ENCODE results near the gene DDA1.
"Not testable (repeated sequence)": the region's sequence is repeated elsewhere in the genome, so short reads cannot be mapped to it uniquely, and the experiment has no call there.

DDA1 gene

DNA sequence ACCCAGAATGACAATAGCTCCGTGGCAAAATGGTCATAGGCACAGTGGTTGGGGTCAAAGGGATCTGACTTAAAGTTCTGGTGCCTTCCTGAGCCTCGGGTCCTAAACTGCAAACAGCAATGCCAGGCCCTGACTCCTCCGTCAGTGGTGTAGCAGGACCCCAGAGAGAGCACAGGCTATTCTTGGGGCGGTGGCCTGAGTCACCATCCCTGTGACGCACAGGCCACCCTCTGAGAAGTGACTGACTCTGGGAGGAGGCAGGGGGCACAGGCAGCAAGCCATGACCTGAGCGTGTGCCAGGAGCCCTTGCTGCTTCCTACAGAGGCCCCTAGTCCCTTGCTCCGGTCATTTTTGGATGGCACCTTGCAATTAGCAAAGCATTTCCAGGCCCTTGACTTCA is 49.0 kb downstream of the DDA1 start:
- no peaks in the 10 kb centered on the region for H3K9me3 ChIP-seq (replicated peaks; ENCODE audit: insufficient read depth, low read length)
- no peak overlapping the region for H3K4me3 ChIP-seq (ENCODE audit: low read length)
- H4K20me1 ChIP-seq (ENCODE audit: insufficient read depth, low read length), result no peaks in the 10 kb centered on the region
- no peak for DNase-seq
- no peak overlapping the region for H2AFZ ChIP-seq (ENCODE audit: low read length)
- H3K9ac ChIP-seq (ENCODE audit: low read length), result no peak overlapping the region
- 0 out of 2 replicates have a peak, but pooled peaks cover 4% of the 10 kb centered on the region for H3K27me3 ChIP-seq (replicated peaks; ENCODE audit: insufficient read depth, low read length)
- H3K79me2 ChIP-seq (ENCODE audit: low read length), result no peaks in the 10 kb centered on the region
- no peaks in the 10 kb centered on the region for H3K9me2 ChIP-seq (replicated peaks; ENCODE audit: insufficient read depth, low read length)
- no peaks in the 10 kb centered on the region for H3K4me1 ChIP-seq (ENCODE audit: low read length)
- H3K36me3 ChIP-seq (replicated peaks; ENCODE audit: insufficient read depth, low read length), result no peaks in the 10 kb centered on the region
- TF ChIP-seq, protein P1, sequence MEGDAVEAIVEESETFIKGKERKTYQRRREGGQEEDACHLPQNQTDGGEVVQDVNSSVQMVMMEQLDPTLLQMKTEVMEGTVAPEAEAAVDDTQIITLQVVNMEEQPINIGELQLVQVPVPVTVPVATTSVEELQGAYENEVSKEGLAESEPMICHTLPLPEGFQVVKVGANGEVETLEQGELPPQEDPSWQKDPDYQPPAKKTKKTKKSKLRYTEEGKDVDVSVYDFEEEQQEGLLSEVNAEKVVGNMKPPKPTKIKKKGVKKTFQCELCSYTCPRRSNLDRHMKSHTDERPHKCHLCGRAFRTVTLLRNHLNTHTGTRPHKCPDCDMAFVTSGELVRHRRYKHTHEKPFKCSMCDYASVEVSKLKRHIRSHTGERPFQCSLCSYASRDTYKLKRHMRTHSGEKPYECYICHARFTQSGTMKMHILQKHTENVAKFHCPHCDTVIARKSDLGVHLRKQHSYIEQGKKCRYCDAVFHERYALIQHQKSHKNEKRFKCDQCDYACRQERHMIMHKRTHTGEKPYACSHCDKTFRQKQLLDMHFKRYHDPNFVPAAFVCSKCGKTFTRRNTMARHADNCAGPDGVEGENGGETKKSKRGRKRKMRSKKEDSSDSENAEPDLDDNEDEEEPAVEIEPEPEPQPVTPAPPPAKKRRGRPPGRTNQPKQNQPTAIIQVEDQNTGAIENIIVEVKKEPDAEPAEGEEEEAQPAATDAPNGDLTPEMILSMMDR (IDR thresholded peaks at IDR 0.05; ENCODE audit: low read length), result no peak
- TF ChIP-seq EZH2 (optimal IDR thresholded peaks at IDR 0.05; ENCODE audit: low read depth, low read length), result no peak
- no peak for TF ChIP-seq EZH2phosphoT487 (IDR thresholded peaks at IDR 0.05; ENCODE audit: low read length)
- no peaks in the 10 kb centered on the region for H3F3A ChIP-seq (ENCODE audit: insufficient read depth, low read length)
- no peak overlapping the region for H3K4me2 ChIP-seq (ENCODE audit: low read depth, low read length)
- no peak overlapping the region for H3K27ac ChIP-seq (ENCODE audit: low read length)

DNA sequence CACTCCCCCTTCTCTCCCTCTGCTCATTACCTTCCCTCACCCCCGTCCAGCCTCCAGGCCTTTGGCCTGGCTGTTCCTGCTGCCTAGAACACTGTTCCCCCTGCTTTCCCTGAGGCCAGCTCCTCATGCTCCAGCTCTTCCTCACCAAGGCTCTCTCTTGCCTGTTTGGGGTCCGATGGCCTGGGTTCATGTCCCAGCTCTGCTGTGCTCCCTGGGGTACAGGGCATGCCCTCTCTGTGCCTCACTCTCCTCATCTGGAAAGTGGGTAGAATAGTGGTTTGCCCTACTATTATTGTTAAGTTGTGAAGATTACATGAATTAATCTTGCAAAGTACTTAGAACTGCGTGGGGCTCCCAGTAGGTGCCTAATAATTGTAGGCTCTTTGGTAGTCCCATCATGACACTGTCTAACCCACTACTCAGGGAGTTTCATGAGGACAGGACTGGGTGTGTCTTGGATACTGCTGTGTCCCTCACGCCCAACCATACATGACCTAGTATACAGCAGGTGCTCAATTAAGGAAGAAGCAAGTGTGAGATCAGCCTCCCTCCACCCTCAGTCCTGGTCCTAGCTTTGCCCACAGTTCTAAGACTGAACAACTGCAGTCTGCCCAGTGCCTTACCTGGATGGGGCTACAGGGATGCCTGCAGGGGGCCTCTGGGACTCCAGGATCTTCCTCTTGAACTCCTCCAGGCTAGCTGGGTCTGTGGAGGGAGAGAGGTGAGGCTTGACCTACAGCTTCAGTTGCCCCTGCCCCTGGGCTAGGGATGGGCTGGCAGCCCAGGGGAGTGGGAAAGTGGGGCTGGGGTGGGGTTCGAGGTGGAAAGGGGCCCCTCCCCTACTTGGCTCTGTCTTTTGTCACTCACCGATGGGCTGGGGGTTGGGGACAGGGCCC is 50.8 kb downstream of the DDA1 start:
- no peak overlapping the region for H3K27ac ChIP-seq (ENCODE audit: low read length)
- no peak overlapping the region for H2AFZ ChIP-seq (ENCODE audit: low read length)
- H3K4me3 ChIP-seq (ENCODE audit: low read length), result no peak overlapping the region
- no peak for DNase-seq
- no peaks in the 10 kb centered on the region for H3K36me3 ChIP-seq (replicated peaks; ENCODE audit: insufficient read depth, low read length)
- H4K20me1 ChIP-seq (ENCODE audit: insufficient read depth, low read length), result no peaks in the 10 kb centered on the region
- 0 out of 2 replicates have a peak, but pooled peaks cover 4% of the 10 kb centered on the region for H3K27me3 ChIP-seq (replicated peaks; ENCODE audit: insufficient read depth, low read length)
- H3K79me2 ChIP-seq (ENCODE audit: low read length), result no peaks in the 10 kb centered on the region
- H3K4me1 ChIP-seq (ENCODE audit: low read length), result no peaks in the 10 kb centered on the region
- no peak overlapping the region for H3K9ac ChIP-seq (ENCODE audit: low read length)
- no peak overlapping the region for H3K4me2 ChIP-seq (ENCODE audit: low read depth, low read length)
- no peaks in the 10 kb centered on the region for H3K9me3 ChIP-seq (replicated peaks; ENCODE audit: insufficient read depth, low read length)
- H3K9me2 ChIP-seq (replicated peaks; ENCODE audit: insufficient read depth, low read length), result no peaks in the 10 kb centered on the region
- no peaks in the 10 kb centered on the region for H3F3A ChIP-seq (ENCODE audit: insufficient read depth, low read length)
- TF ChIP-seq EZH2phosphoT487 (IDR thresholded peaks at IDR 0.05; ENCODE audit: low read length) (no peak), EZH2 (optimal IDR thresholded peaks at IDR 0.05; ENCODE audit: low read depth, low read length) (no peak)
- TF ChIP-seq, protein P1 (IDR thresholded peaks at IDR 0.05; ENCODE audit: low read length), result no peak

DNA sequence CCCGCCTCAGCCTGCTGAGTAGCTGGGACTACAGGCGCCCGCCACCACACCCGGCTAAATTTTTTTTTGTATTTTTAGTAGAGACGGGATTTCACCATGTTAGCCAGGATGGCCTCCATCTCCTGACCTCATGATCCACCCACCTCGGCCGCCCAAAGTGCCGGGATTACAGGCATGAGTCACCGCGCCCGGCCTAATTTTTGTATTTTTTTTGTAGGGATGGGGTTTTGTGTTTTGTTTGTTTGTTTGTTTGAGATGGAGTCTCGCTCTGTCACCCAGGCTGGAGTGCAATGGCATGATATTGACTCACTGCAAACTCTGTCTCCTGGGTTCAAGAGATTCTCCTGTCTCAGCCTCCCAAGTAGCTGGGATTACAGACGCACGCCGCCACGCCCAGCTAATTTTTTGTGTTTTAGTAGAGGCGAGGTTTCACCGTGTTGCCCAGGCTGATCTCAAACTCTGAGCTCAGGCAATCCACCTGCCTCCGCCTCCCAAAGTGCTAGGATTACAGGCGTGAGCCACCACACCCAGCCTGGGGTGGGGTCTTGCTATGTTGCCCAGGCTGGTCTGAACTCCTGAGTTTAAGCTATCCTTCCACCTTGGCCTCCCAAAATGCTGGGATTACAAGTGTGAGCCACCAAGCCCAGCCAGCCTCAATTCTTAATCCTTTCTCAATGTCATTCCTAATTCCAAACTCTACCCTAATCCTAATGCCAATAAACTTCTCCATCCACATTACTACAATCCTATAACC is 54.7 kb downstream of the DDA1 start:
- H3K9ac ChIP-seq (ENCODE audit: low read length); H3K4me2 ChIP-seq (ENCODE audit: low read depth, low read length); H3K4me3 ChIP-seq (ENCODE audit: low read length); H3F3A ChIP-seq (ENCODE audit: insufficient read depth, low read length); H3K27ac ChIP-seq (ENCODE audit: low read length); H3K36me3 ChIP-seq (replicated peaks; ENCODE audit: insufficient read depth, low read length); H3K9me3 ChIP-seq (replicated peaks; ENCODE audit: insufficient read depth, low read length); H2AFZ ChIP-seq (ENCODE audit: low read length); H4K20me1 ChIP-seq (ENCODE audit: insufficient read depth, low read length); H3K79me2 ChIP-seq (ENCODE audit: low read length); H3K9me2 ChIP-seq (replicated peaks; ENCODE audit: insufficient read depth, low read length); H3K4me1 ChIP-seq (ENCODE audit: low read length); DNase-seq; H3K27me3 ChIP-seq (replicated peaks; ENCODE audit: insufficient read depth, low read length): not testable (repeated sequence)
